ENCODE measurements around the gene GXYLT2. TPM values are rescaled to one million over a fixed set of nuclear protein-coding genes. Genes with fewer than 3 reads are reported as not detected.
"Not testable (repeated sequence)": the region's sequence is repeated elsewhere in the genome, so short reads cannot be mapped to it uniquely, and the experiment has no call there.

Gene GXYLT2
- total and polyA plus RNA-seq, 2 of the 13 experiments (the other 11 are each of a cell fraction or from before 2014, with no cell fraction given) = 4.3 to 6.9 TPM

- H3K36me3 ChIP-seq (replicated peaks in 1 of 2; ENCODE audit: control insufficient read depth in 1 of 2, insufficient read depth in 2 of 2, low read length in 2 of 2); FAIRE-seq; H3K27me3 ChIP-seq (ENCODE audit: control insufficient read depth in 1 of 2, insufficient read depth in 2 of 2, low read length in 2 of 2); H3K4me3 ChIP-seq (replicated peaks in 1 of 3; ENCODE audit: insufficient read depth in 1 of 3, low read depth in 2 of 3, low read length in 3 of 3); H3K9me3 ChIP-seq (ENCODE audit: low read length); H4K20me1 ChIP-seq (ENCODE audit: insufficient read depth, low read length); H3K4me2 ChIP-seq (ENCODE audit: low read depth, low read length); POLR2A ChIA-PET; in situ Hi-C loops (cut with HindIII; ENCODE audit: extremely low pct_ligation_motif_present, low pct_unique_long_range_greater_than_20kb); H3K9ac ChIP-seq (ENCODE audit: insufficient read depth, low read depth, low read length); H3K79me2 ChIP-seq (ENCODE audit: insufficient read depth, low read length); BruUV-seq (replicated peaks); intact Hi-C loops (cut with micrococcal nuclease; ENCODE audit: unreplicated experiment); CTCF ChIA-PET (ENCODE audit: low intra/inter-chr PET ratio, low total read pairs); H2AFZ ChIP-seq (ENCODE audit: low read length); H3K4me1 ChIP-seq (ENCODE audit: insufficient read depth, low read length); DNase-seq (ENCODE audit: low spot score); ATAC-seq; H3K27ac ChIP-seq (ENCODE audit: extremely low read length, insufficient read depth, low read length): not testable (repeated sequence)
- TF ChIP-seq MAFF (IDR thresholded peaks at IDR 0.05; ENCODE audit: low read depth, low read length) (0 out of 2 replicates have a peak, but pooled peaks have one; percentile 12), MAFK (conservative IDR thresholded peaks at IDR 0.05 in 1 of 2, IDR thresholded peaks at IDR 0.05 in 1 of 2; ENCODE audit: low read length in 2 of 2) (peak; percentile 10 to 30; a peak in 2 of 4 replicates)
- 97% methylated on average over 51 of the region's 51 CpGs for WGBS (ENCODE audit: low lambda C conversion rate)
Measured at GRCh38 chr3:72928781-72929735, 41.2 kb downstream of the GXYLT2 start.

GRCh38 chr3:72930754-72931153 lies 42.9 kb downstream of the GXYLT2 start:
- Histone ChIP-seq H3K36me3 (replicated peaks in 1 of 2; ENCODE audit: control insufficient read depth in 1 of 2, insufficient read depth in 2 of 2, low read length in 2 of 2) (no peaks in the 10 kb centered on the region; a peak in 1 of 5 replicates), H3K9ac (ENCODE audit: insufficient read depth, low read depth, low read length) (no peak overlapping the region), H3K4me1 (ENCODE audit: insufficient read depth, low read length) (no peaks in the 10 kb centered on the region), H3K4me2 (ENCODE audit: low read depth, low read length) (no peak overlapping the region), H3K27ac (ENCODE audit: extremely low read length, insufficient read depth, low read length) (no peak overlapping the region), H2AFZ (ENCODE audit: low read length) (no peak overlapping the region), H3K79me2 (ENCODE audit: insufficient read depth, low read length) (no peaks in the 10 kb centered on the region), H4K20me1 (ENCODE audit: insufficient read depth, low read length) (no peaks in the 10 kb centered on the region), H3K9me3 (ENCODE audit: low read length) (no peaks in the 10 kb centered on the region), H3K4me3 (replicated peaks in 1 of 3; ENCODE audit: insufficient read depth in 1 of 3, low read depth in 2 of 3, low read length in 3 of 3) (no peak overlapping the region), H3K27me3 (ENCODE audit: control insufficient read depth in 1 of 2, insufficient read depth in 2 of 2, low read length in 2 of 2) (no peaks in the 10 kb centered on the region)
- ChIA-PET CTCF (ENCODE audit: low intra/inter-chr PET ratio, low total read pairs) (no interaction called here), POLR2A (no interaction called here)
- in situ Hi-C loops (cut with HindIII; ENCODE audit: extremely low pct_ligation_motif_present, low pct_unique_long_range_greater_than_20kb) = no loop called here
- no peak for ATAC-seq
- intact Hi-C loops (cut with micrococcal nuclease; ENCODE audit: unreplicated experiment) = no loop called here
- WGBS (ENCODE audit: low lambda C conversion rate) = 92% methylated on average over 3 of the region's 4 CpGs
- DNase-seq (ENCODE audit: low spot score) = no peak
- TF ChIP-seq JARID2 (CRISPR knock-in tag; IDR thresholded peaks at IDR 0.05; ENCODE audit: insufficient replicate concordance) (no peak), SP5 (CRISPR knock-in tag; IDR thresholded peaks at IDR 0.05; ENCODE audit: borderline replicate concordance, low read depth) (no peak), ZNF772 (CRISPR knock-in tag; IDR thresholded peaks at IDR 0.05) (no peak)
- TF ChIP-seq, protein P1, sequence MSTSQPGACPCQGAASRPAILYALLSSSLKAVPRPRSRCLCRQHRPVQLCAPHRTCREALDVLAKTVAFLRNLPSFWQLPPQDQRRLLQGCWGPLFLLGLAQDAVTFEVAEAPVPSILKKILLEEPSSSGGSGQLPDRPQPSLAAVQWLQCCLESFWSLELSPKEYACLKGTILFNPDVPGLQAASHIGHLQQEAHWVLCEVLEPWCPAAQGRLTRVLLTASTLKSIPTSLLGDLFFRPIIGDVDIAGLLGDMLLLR (CRISPR knock-in tag; IDR thresholded peaks at IDR 0.05) = no peak
- TF ChIP-seq, protein P2, sequence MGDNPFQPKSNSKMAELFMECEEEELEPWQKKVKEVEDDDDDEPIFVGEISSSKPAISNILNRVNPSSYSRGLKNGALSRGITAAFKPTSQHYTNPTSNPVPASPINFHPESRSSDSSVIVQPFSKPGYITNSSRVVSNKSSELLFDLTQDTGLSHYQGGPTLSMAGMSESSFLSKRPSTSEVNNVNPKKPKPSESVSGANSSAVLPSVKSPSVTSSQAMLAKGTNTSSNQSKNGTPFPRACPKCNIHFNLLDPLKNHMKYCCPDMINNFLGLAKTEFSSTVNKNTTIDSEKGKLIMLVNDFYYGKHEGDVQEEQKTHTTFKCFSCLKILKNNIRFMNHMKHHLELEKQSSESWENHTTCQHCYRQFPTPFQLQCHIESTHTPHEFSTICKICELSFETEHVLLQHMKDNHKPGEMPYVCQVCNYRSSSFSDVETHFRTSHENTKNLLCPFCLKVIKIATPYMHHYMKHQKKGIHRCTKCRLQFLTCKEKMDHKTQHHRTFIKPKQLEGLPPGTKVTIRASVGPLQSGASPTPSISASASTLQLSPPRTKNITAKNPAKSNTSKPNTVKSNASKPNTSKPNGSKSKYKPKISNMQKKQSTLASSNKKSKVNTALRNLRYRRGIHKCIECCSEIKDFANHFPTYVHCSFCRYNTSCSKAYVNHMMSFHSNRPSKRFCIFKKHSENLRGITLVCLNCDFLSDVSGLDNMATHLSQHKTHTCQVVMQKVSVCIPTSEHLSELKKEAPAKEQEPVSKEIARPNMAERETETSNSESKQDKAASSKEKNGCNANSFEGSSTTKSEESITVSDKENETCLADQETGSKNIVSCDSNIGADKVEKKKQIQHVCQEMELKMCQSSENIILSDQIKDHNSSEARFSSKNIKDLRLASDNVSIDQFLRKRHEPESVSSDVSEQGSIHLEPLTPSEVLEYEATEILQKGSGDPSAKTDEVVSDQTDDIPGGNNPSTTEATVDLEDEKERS (CRISPR knock-in tag; IDR thresholded peaks at IDR 0.05) = no peak
- no TSS peak for BruUV-seq (replicated peaks)
- no peak for FAIRE-seq

Measured in HepG2 (cell line).